GM19025 (cell line): ENCODE measurements around the gene SLITRK3.
"Not testable (repeated sequence)": the region's sequence is repeated elsewhere in the genome, so short reads cannot be mapped to it uniquely, and the experiment has no call there.

Experiments used
- ATAC-seq: cut with Tn5 transposase; IDR thresholded peaks from one replicate; pipeline ENCODE4 v1.9.1; 2021; ENCODE audit warnings: mild to moderate bottlenecking, low read depth, moderate library complexity; ENCODE audit not compliant: unreplicated experiment

Gene SLITRK3

DNA sequence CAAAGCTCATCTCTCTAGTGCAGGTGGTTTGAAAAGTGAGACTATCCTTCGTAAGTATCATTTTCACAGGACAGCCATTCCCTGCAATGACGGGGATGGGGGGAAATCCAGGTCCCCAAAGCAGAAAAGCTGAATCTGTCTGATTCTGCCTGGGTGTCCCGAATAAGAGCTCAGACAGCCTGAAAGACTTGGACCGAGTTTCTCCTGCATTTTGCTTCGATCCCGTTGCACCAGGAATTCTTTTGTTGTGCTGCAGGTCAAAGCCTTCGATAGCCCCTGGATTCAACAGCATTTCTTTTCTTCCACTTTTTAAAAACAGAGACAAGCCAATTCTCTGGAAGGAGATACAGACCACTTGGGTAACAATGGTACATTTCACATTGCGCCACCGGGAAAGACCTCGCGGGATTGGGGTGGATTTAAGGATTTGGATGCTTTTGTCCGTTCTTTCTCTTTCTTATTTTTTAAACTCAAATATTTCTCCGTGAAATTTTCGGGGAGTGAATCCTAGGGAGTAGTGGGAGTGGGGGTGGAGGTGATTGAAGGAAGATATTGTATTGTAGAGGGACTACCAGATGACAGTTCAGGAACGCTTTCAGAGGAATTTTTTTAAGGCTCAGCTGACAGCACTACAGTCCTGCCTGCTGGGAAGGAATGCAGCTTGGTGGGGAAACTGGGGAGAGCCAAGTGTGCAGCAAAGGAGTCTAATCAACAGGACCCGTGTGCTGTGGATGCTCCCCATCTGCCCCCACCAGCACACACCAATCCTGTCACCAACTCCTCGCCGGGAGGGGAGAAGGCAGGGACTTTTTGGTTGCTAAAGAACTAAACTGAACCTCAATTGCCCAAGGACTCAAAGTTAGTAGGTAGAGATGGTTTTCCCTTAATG is 2.6 kb downstream of the SLITRK3 start:
- ATAC-seq = no peak

GRCh38 chr3:165192610-165193192 is 3.5 kb downstream of the SLITRK3 start:
- ATAC-seq = no peak

GRCh38 chr3:165191491-165191890 is 4.7 kb downstream of the SLITRK3 start:
- ATAC-seq = no peak

DNA sequence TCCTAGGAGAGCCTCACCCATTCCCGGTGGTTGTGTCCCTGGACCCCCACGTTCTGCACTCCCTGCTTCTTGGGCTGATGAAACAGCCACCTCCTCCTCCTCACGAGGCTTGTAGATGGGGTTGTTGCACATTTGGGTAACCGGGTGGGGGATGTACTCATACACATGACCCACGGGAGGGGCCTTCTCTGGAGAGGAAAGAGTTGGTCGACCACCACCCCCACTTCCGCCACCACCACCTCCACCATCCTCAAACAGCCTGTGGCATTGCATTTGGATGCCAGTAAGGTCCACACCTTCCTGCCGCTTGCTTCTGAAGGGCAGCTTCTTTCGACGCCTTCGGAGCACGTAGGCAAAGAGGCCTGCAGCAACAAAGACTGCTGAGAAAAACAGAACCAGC is 7.7 kb downstream of the SLITRK3 start:
- ATAC-seq = no peak

DNA sequence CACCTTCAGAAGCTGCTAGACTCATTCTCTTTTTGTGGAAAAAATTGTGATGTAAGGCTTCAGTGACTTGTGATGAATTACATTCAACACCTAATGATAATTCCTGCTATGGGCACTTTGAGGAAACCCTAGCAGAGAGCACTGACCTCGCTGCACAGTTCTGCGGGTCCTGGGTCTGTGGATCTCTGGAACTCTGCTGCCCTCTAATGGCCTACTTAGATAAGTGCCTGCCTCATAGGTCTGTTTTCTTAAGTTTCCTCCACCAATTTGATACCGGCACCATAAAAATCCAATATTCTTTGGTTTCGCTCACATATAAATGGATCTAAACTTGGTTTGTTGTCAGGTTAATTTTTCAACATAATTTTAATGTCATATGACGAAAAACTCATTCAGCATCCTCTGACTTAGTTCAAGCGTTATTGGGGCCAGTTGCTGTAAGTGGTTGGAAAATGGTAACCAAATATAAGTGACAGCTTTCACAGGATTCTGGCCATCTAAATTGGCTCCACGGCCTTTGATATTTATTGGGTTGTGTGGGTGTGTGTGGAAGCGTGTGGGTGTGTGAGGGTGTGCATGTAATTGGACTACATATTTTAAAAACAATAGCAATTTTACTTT is 10.4 kb downstream of the SLITRK3 start:
- ATAC-seq = peak; percentile 90

GRCh38 chr3:165181556-165181955 is 14.6 kb downstream of the SLITRK3 start:
- ATAC-seq = no peak

GRCh38 chr3:165170236-165170635 is 25.9 kb downstream of the SLITRK3 start:
- ATAC-seq = no peak

DNA sequence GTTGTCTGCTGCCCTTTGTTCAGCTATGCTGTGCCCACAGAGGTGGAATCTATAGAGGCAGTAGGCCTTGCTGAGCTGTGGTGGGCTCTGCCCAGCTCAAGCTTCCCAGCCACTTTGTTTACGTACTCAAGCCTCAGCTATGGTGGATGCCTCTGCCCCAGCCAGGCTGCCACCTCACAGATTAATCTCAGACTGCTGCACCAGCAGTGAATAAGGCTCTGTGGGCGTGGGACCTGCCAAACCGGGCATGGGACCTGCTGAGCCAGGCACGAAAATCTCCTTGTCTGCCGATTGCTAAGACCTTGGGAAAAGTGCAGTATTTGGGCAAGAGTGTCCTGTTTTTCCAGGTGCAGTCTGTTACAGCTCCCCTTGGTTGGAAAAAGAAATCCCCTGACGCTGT is 26.8 kb downstream of the SLITRK3 start:
- ATAC-seq = no peak

- no peak for ATAC-seq
Observed at GRCh38 chr3:165162883-165163282, 33.3 kb downstream of the SLITRK3 start.

GRCh38 chr3:165159760-165160421 is 36.3 kb downstream of the SLITRK3 start:
- ATAC-seq = no peak

- no peak for ATAC-seq
Observed at GRCh38 chr3:165158011-165158410, 38.2 kb downstream of the SLITRK3 start.

DNA sequence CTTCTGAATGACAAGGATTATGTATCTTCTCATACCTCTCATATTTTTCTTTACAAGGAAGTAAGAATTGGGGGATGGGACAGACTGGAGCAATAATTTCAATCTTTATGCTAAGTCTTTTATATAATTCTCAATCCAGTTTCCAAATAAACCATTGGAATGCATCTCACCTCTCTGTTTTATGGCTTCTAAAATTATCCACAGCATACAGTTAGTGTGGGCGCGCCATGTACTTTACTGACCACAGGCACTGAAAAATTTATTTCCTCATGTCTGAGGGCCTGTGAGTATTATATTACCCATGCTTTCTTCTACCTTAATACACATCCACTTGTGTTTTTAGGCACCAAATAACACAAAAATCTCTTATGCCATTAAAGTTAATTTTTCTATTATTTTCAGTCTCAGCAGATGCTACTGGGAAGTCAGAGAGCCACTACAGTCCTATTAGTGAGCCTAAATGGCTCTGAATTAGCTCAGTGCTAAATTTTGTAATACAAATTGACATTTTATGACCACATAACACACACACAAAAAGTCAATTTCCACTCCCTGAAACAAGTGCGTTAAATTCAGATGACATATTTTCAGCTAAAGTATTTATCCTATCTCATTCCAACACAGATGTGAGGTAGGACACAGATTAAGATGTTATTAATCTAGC is 39.3 kb downstream of the SLITRK3 start:
- no peak for ATAC-seq

DNA sequence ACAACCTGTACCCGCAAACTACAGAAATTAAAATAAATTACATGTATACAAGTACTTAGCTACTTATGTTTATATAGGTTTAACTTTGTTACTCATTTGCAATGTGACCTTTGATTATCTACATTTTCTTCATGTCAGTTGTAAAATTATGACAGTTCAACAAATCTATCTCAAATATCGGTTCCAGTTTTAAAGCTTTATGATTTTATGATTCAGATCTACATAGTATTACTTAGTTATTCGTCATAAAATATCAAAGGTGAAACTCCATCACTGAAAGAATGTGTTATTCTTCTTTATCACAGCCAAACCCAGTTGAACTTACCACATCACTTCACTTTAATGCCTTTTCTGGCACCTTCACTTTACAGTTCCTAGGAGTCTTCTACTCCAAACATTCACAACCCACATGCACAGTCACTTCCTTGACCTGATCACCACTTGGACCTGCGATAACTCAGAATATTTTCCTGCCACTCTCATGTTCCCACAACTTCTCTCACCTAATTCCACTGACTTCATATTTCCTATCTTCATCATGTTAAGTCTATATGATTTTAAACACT is 47.2 kb downstream of the SLITRK3 start:
- no peak for ATAC-seq

DNA sequence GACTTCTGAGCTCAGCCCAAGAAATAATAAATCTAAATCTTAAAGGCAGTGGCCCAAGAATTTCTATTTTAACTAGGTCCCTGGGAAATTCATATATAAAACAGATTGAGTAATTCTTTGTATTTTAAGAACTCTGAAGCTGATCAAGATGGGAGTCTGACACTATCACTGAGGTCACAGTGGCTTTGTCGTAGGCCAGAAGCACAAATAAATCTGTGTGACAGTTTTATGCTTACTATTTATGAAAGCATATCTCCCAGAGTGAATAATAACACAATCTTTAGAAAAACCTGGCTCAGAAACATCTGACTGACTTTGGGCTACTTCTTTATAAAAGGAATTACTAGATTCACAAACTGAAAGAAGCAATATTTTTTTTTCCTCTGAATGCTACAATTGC is 51.9 kb downstream of the SLITRK3 start:
- ATAC-seq = no peak

DNA sequence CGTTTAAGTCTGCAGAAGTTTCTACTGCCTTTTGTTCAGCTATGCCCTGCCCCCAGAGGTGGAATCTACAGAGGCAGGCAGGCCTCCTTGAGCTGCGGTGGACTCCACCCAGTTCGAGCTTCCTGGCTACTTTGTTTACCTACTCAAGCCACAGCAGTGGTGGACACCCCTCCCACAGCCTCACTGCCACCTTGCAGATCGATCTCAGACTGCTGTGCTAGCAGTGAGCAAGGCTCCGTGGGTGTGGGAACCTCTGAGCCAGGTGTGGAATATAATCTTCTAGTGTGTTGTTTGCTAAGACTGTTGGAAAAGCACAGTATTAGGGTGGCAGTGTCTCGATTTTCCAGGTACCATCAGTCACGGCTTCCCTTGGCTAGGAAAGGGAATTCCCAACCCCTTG is 56.3 kb downstream of the SLITRK3 start:
- not testable (repeated sequence) for ATAC-seq
